ENCODE measurements around the gene MYBPC2.
"Not testable (repeated sequence)": the region's sequence is repeated elsewhere in the genome, so short reads cannot be mapped to it uniquely, and the experiment has no call there.

MYBPC2 gene

GRCh38 chr19:50432221-50433028 is at the start of gene MYBPC2:
Gene MYBPC2, plus strand, starts transcription at chr19:50432892. Its CDS starts 62 bp downstream, at chr19:50432954.
- no peak for DNase-seq

GRCh38 chr19:50383001-50383851 is 49.5 kb upstream of the MYBPC2 start:
- DNase-seq, result no peak

- DNase-seq, result peak; percentile 94
Measured at GRCh38 chr19:50383852-50384684, 48.6 kb upstream of the MYBPC2 start, which contains the start of gene POLD1. Gene POLD1, plus strand, starts transcription at chr19:50384347. Its CDS starts 14,505 bp downstream, at chr19:50398852.

GRCh38 chr19:50384685-50385535 is 47.8 kb upstream of the MYBPC2 start:
- no peak for DNase-seq

- DNase-seq, result no peak
Measured at GRCh38 chr19:50387176-50387867, 45.4 kb upstream of the MYBPC2 start.

- no peak for DNase-seq
Measured at GRCh38 chr19:50387868-50388245, 44.8 kb upstream of the MYBPC2 start.

- DNase-seq, result not testable (repeated sequence)
Measured at GRCh38 chr19:50390295-50390694, 42.4 kb upstream of the MYBPC2 start.

GRCh38 chr19:50390952-50391351 is 41.7 kb upstream of the MYBPC2 start:
- not testable (repeated sequence) for DNase-seq

GRCh38 chr19:50392759-50393158 is 39.9 kb upstream of the MYBPC2 start:
- DNase-seq, result no peak

GRCh38 chr19:50393589-50393988 is 39.1 kb upstream of the MYBPC2 start:
- no peak for DNase-seq

GRCh38 chr19:50394017-50394416 is 38.7 kb upstream of the MYBPC2 start:
- DNase-seq, result no peak

- DNase-seq, result no peak
Measured at GRCh38 chr19:50398675-50399367, 33.9 kb upstream of the MYBPC2 start.

GRCh38 chr19:50399368-50399745 is 33.3 kb upstream of the MYBPC2 start:
- DNase-seq, result no peak

- no peak for DNase-seq
Measured at GRCh38 chr19:50401605-50402450, 30.9 kb upstream of the MYBPC2 start.

GRCh38 chr19:50402544-50403301 is 30.0 kb upstream of the MYBPC2 start:
- no peak for DNase-seq

GRCh38 chr19:50406156-50406820 is 26.4 kb upstream of the MYBPC2 start:
- DNase-seq, result no peak

GRCh38 chr19:50406829-50407228 is 25.9 kb upstream of the MYBPC2 start:
- no peak for DNase-seq

GRCh38 chr19:50409347-50409746 is 23.3 kb upstream of the MYBPC2 start:
- DNase-seq, result no peak
